ENCODE results near the gene ZNF316.

ZNF316 gene

GRCh38 chr7:6642861-6643640 is 5.9 kb downstream of the ZNF316 start:
- DNase-seq: no peak
- in situ Hi-C loops (cut with HindIII; ENCODE audit: low pct_ligation_motif_present, low pct_unique_long_range_greater_than_20kb, low sequenced_read_pairs): no loop called here

- in situ Hi-C loops (cut with HindIII; ENCODE audit: low pct_ligation_motif_present, low pct_unique_long_range_greater_than_20kb, low sequenced_read_pairs): no loop called here
- no peak for DNase-seq
These were observed 7.0 kb downstream of the ZNF316 start for GRCh38 chr7:6643915-6644625.

GRCh38 chr7:6644728-6645127 is 7.6 kb downstream of the ZNF316 start:
- in situ Hi-C loops (cut with HindIII; ENCODE audit: low pct_ligation_motif_present, low pct_unique_long_range_greater_than_20kb, low sequenced_read_pairs): no loop called here
- no peak for DNase-seq

- in situ Hi-C loops (cut with HindIII; ENCODE audit: low pct_ligation_motif_present, low pct_unique_long_range_greater_than_20kb, low sequenced_read_pairs): no loop called here
- no peak for DNase-seq
These were observed 9.3 kb downstream of the ZNF316 start for GRCh38 chr7:6646465-6646864.

- in situ Hi-C loops (cut with HindIII; ENCODE audit: low pct_ligation_motif_present, low pct_unique_long_range_greater_than_20kb, low sequenced_read_pairs): no loop called here
- DNase-seq: no peak
These were observed 10.0 kb downstream of the ZNF316 start for GRCh38 chr7:6647080-6647479.

- in situ Hi-C loops (cut with HindIII; ENCODE audit: low pct_ligation_motif_present, low pct_unique_long_range_greater_than_20kb, low sequenced_read_pairs): no loop called here
- no peak for DNase-seq
These were observed 10.4 kb downstream of the ZNF316 start for GRCh38 chr7:6647541-6647940.

GRCh38 chr7:6648066-6648814 is 11.1 kb downstream of the ZNF316 start:
- DNase-seq: no peak
- in situ Hi-C loops (cut with HindIII; ENCODE audit: low pct_ligation_motif_present, low pct_unique_long_range_greater_than_20kb, low sequenced_read_pairs): no loop called here

GRCh38 chr7:6648815-6649104 is 11.6 kb downstream of the ZNF316 start:
- in situ Hi-C loops (cut with HindIII; ENCODE audit: low pct_ligation_motif_present, low pct_unique_long_range_greater_than_20kb, low sequenced_read_pairs): no loop called here
- no peak for DNase-seq

GRCh38 chr7:6649241-6649961 is 12.3 kb downstream of the ZNF316 start:
- in situ Hi-C loops (cut with HindIII; ENCODE audit: low pct_ligation_motif_present, low pct_unique_long_range_greater_than_20kb, low sequenced_read_pairs): no loop called here

GRCh38 chr7:6650086-6650485 is 13.0 kb downstream of the ZNF316 start:
- in situ Hi-C loops (cut with HindIII; ENCODE audit: low pct_ligation_motif_present, low pct_unique_long_range_greater_than_20kb, low sequenced_read_pairs): no loop called here
- DNase-seq: no peak

More at GRCh38 chr7:6649241-6649961, 12.3 kb downstream of the ZNF316 start:
- no peak for DNase-seq

GRCh38 chr7:6650521-6651011 is 13.4 kb downstream of the ZNF316 start:
- DNase-seq: no peak
- in situ Hi-C loops (cut with HindIII; ENCODE audit: low pct_ligation_motif_present, low pct_unique_long_range_greater_than_20kb, low sequenced_read_pairs): no loop called here

- DNase-seq: no peak
- in situ Hi-C loops (cut with HindIII; ENCODE audit: low pct_ligation_motif_present, low pct_unique_long_range_greater_than_20kb, low sequenced_read_pairs): no loop called here
These were observed 14.8 kb downstream of the ZNF316 start for GRCh38 chr7:6651851-6652445.

- in situ Hi-C loops (cut with HindIII; ENCODE audit: low pct_ligation_motif_present, low pct_unique_long_range_greater_than_20kb, low sequenced_read_pairs): no loop called here
- no peak for DNase-seq
These were observed 15.4 kb downstream of the ZNF316 start for GRCh38 chr7:6652446-6653011.

GRCh38 chr7:6653071-6654003 is 16.2 kb downstream of the ZNF316 start:
- in situ Hi-C loops (cut with HindIII; ENCODE audit: low pct_ligation_motif_present, low pct_unique_long_range_greater_than_20kb, low sequenced_read_pairs): no loop called here
- DNase-seq: no peak

GRCh38 chr7:6654113-6654841 is 17.2 kb downstream of the ZNF316 start:
- in situ Hi-C loops (cut with HindIII; ENCODE audit: low pct_ligation_motif_present, low pct_unique_long_range_greater_than_20kb, low sequenced_read_pairs): no loop called here
- DNase-seq: no peak

- in situ Hi-C loops (cut with HindIII; ENCODE audit: low pct_ligation_motif_present, low pct_unique_long_range_greater_than_20kb, low sequenced_read_pairs): no loop called here
These were observed 17.9 kb downstream of the ZNF316 start for GRCh38 chr7:6654842-6655610.

More at GRCh38 chr7:6654842-6655610, 17.9 kb downstream of the ZNF316 start:
- no peak for DNase-seq
